ENCODE results near the gene NOTCH3.

Gene NOTCH3

GRCh38 chr19:15196360-15197005, 4.3 kb downstream of the NOTCH3 start:
- no peak for TF ChIP-seq CTCF (IDR thresholded peaks at IDR 0.05; ENCODE audit: insufficient read depth, missing control alignments)

GRCh38 chr19:15195371-15196334, 5.1 kb downstream of the NOTCH3 start:
- peak; percentile 71 for DNase-seq (ENCODE audit: insufficient read length, low spot score)
- no peak for FAIRE-seq
- peak; percentile 25 for TF ChIP-seq CTCF (IDR thresholded peaks at IDR 0.05; ENCODE audit: insufficient read depth, missing control alignments)

More at GRCh38 chr19:15196360-15197005, 4.3 kb downstream of the NOTCH3 start:
- no peak for FAIRE-seq
- no peak for DNase-seq (ENCODE audit: insufficient read length, low spot score)

- no peak for TF ChIP-seq CTCF (IDR thresholded peaks at IDR 0.05; ENCODE audit: insufficient read depth, missing control alignments)
- no peak for FAIRE-seq
- DNase-seq (ENCODE audit: insufficient read length, low spot score), result no peak
Observed at GRCh38 chr19:15194938-15195337, 5.9 kb downstream of the NOTCH3 start.

GRCh38 chr19:15191982-15192381, 8.8 kb downstream of the NOTCH3 start:
- no peak for FAIRE-seq
- no peak for DNase-seq (ENCODE audit: insufficient read length, low spot score)
- no peak for TF ChIP-seq CTCF (IDR thresholded peaks at IDR 0.05; ENCODE audit: insufficient read depth, missing control alignments)

- no peak for FAIRE-seq
- no peak for DNase-seq (ENCODE audit: insufficient read length, low spot score)
- TF ChIP-seq CTCF (IDR thresholded peaks at IDR 0.05; ENCODE audit: insufficient read depth, missing control alignments), result no peak
Observed at GRCh38 chr19:15191514-15191913, 9.3 kb downstream of the NOTCH3 start.

GRCh38 chr19:15188851-15189250, 11.9 kb downstream of the NOTCH3 start:
- TF ChIP-seq CTCF (IDR thresholded peaks at IDR 0.05; ENCODE audit: insufficient read depth, missing control alignments), result no peak
- DNase-seq (ENCODE audit: insufficient read length, low spot score), result no peak
- FAIRE-seq, result no peak
